ENCODE results near the gene VMAC.

- TF ChIP-seq CTCF (IDR thresholded peaks at IDR 0.05; ENCODE audit: borderline replicate concordance, extremely low read depth, low read length, poor library complexity, severe bottlenecking) (no peak), EZH2 (IDR thresholded peaks at IDR 0.05; ENCODE audit: borderline replicate concordance, low read depth, low read length, severe bottlenecking) (no peak)
Measured at GRCh38 chr19:5895890-5896289, 8.8 kb upstream of the VMAC start.
